ENCODE measurements around the gene CHPT1. TPM values are rescaled to one million over a fixed set of nuclear protein-coding genes. Genes with fewer than 3 reads are reported as not detected.

Gene CHPT1

Small RNAs within 50 kb of the gene (small RNA-seq; reads per million reads assigned to genes)
- gene RNU6-101P (ENCODE audit: insufficient read depth) (not detected), gene RNY1P16 (ENCODE audit: insufficient read depth) (not detected)

Data from mesendoderm (in vitro differentiated cells).